A549 (cell line): ENCODE results near the gene BAG1.

Experiments
- CTCF ChIP-seq: fragments of >200 bp; sonication (Bioruptor Twin); formaldehyde crosslinking; IDR thresholded peaks from 3 replicates; pipeline ENCODE4 v1.5.1; 2016
- JUN ChIP-seq, 2 experiments: fragments of >200 bp; sonication (Bioruptor Twin); formaldehyde crosslinking; IDR thresholded peaks; 2 replicates in 1 of 2; 3 replicates in 1 of 2; pipeline ENCODE4 v1.6.1; 2016 to 2017
- POLR2A ChIP-seq: IDR thresholded peaks from 2 replicates; pipeline ENCODE4 v1.6.1; 2012; ENCODE audit warnings: mild to moderate bottlenecking, low read length
- RAD21 ChIP-seq, 2 experiments: fragments of >200 bp in 1 of 2; sonication (Bioruptor Twin) in 1 of 2; formaldehyde crosslinking in 1 of 2; IDR thresholded peaks in 1 of 2; conservative IDR thresholded peaks in 1 of 2; 2 replicates in 1 of 2; 3 replicates in 1 of 2; pipeline ENCODE4 v1.6.1; 2012 to 2018; ENCODE audit warnings: inconsistent platforms in 1 of 2
- REST ChIP-seq: fragments of 200-600 bp; sonication (generic); IDR thresholded peaks from 2 replicates; pipeline ENCODE4 v1.6.1; 2016; ENCODE audit warnings: antibody characterized with exemption, mild to moderate bottlenecking, moderate library complexity

GRCh38 chr9:33255014-33255413 lies 9.5 kb downstream of the BAG1 start:
- TF ChIP-seq CTCF (no peak), REST (no peak), POLR2A (no peak), JUN (IDR thresholded peaks at IDR 0.05) (no peak), RAD21 (conservative IDR thresholded peaks at IDR 0.05 in 1 of 2, IDR thresholded peaks at IDR 0.05 in 1 of 2) (no peak)
